ENCODE results near the gene IPO9.
"Not testable (repeated sequence)": the region's sequence is repeated elsewhere in the genome, so short reads cannot be mapped to it uniquely, and the experiment has no call there.

IPO9 gene

GRCh38 chr1:201810466-201811216 is 18.3 kb upstream of the IPO9 start:
- DNase-seq = no peak

- no peak for DNase-seq
These were observed 15.7 kb upstream of the IPO9 start for GRCh38 chr1:201813226-201813625.

GRCh38 chr1:201816309-201816854 is 12.6 kb upstream of the IPO9 start:
- DNase-seq = no peak

GRCh38 chr1:201818971-201819750 is 9.8 kb upstream of the IPO9 start:
- no peak for DNase-seq

GRCh38 chr1:201820413-201820812 is 8.5 kb upstream of the IPO9 start:
- DNase-seq = no peak

- no peak for DNase-seq
These were observed 3.7 kb upstream of the IPO9 start for GRCh38 chr1:201825245-201825644.

- no peak for DNase-seq
These were observed 2.1 kb upstream of the IPO9 start for GRCh38 chr1:201826830-201827229.

GRCh38 chr1:201827321-201828216 is 1.4 kb upstream of the IPO9 start:
- no peak for DNase-seq

- DNase-seq = no peak
These were observed 639 bp upstream of the IPO9 start for GRCh38 chr1:201828217-201828819.

- DNase-seq = no peak
These were observed 2.4 kb downstream of the IPO9 start for GRCh38 chr1:201831371-201831770.

- DNase-seq = no peak
These were observed 5.7 kb downstream of the IPO9 start for GRCh38 chr1:201834621-201835020.

GRCh38 chr1:201838381-201838780 is 9.4 kb downstream of the IPO9 start:
- DNase-seq = no peak

- not testable (repeated sequence) for DNase-seq
These were observed 10.1 kb downstream of the IPO9 start for GRCh38 chr1:201839089-201839488.

GRCh38 chr1:201840055-201840454 is 11.1 kb downstream of the IPO9 start:
- no peak for DNase-seq

GRCh38 chr1:201840490-201840889 is 11.5 kb downstream of the IPO9 start:
- no peak for DNase-seq

- DNase-seq = no peak
These were observed 12.4 kb downstream of the IPO9 start for GRCh38 chr1:201841265-201841912.

- no peak for DNase-seq
These were observed 13.6 kb downstream of the IPO9 start for GRCh38 chr1:201842472-201843027.

GRCh38 chr1:201845331-201846083 is 16.6 kb downstream of the IPO9 start:
- no peak for DNase-seq

GRCh38 chr1:201847150-201847549 is 18.2 kb downstream of the IPO9 start:
- DNase-seq = no peak

GRCh38 chr1:201848230-201848629 is 19.3 kb downstream of the IPO9 start:
- no peak for DNase-seq

Data from eye (tissue), 1 donor.